GM18526 (cell line): ENCODE data around the gene RPL15.

Experiments used
- POLR2A ChIP-seq: IDR thresholded peaks from 3 replicates; pipeline ENCODE4 v1.6.1; 2011; ENCODE audit not compliant: insufficient read length; ENCODE audit errors: extremely low read depth

RPL15 gene

DNA sequence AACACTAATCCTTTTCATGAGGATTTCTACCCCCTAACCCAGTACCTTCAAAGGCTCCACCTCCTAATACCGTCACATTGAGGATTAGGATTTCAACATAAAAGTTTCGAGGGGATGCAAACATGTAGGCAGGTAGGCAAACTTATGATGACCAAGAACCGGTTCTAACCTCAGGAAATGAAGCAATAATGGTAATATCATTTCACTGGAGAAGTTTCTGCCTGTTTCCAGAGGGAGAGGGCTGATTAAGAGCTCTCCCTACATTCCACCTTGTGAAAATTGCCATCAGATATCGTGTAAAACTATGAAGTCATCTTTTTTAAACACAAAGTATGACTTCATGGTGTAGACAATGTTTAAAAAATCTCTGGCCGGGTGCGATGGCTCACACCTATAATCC, 31.7 kb upstream of the RPL15 start:
- no peak for TF ChIP-seq POLR2A

DNA sequence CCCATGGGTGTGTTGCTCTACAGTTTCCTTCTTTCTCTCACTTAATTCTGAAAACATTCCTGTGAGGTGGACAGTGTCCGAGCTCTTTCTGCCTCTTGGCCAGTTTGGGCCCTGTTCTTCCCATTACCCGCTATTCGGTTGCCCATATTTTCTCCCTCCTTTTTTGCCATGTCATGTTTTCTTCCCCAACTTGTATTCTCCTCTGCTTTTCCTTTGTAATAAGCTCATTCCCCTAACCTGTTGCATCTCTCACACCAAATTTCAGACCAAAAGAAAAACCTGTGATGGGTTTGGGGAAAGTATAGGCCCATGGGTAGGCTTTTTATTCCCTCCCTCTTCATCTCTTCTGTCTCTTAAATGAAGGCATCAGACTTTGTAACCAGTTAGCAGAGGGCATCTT, 30.6 kb upstream of the RPL15 start:
- TF ChIP-seq POLR2A: no peak

DNA sequence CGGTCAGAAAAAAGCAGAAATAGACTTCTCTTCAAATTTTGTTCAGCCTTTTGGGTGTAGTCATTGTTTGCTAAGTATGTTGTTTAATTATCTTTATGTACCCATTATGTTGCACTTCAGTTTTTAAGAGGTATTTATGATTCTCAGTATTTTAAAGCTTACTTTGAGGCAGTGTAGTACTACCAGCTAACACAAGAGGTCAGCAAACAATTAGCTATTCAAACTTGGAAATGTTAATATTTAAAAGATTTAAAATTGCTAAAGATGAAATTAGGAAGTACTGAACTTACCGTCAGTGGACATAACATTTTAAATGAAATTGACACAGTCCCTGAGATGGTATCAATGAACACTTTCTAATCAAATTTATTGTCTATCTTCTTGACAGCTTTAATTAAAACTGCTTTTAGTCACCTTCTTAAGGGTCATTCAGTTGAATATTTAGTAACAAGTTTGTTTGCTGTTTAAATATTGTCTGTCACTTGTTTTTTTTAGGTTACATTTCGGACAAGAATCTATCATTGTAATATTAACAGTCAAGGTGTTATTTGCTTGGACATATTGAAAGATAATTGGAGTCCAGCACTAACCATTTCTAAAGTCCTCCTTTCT, 28.2 kb upstream of the RPL15 start:
- TF ChIP-seq POLR2A: no peak

DNA sequence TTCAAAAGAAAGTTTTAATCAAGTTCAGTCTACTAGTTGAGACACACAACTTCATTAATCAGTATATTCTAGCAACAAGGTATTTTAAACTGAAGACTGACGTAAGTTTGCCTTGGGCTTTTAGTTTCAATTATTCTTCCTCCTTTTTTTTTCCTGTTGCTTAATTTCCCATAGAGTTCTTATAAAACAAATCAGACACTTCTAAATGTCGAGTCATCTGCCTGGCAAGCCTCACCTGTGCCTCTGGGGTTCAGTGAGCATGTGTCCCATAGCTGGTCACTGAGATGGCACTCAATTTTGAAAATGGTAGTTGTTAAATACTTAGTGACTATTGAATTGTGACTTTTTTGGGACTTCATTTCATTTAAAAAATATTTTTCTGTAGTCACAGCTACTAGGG, 27.5 kb upstream of the RPL15 start:
- TF ChIP-seq POLR2A: no peak

DNA sequence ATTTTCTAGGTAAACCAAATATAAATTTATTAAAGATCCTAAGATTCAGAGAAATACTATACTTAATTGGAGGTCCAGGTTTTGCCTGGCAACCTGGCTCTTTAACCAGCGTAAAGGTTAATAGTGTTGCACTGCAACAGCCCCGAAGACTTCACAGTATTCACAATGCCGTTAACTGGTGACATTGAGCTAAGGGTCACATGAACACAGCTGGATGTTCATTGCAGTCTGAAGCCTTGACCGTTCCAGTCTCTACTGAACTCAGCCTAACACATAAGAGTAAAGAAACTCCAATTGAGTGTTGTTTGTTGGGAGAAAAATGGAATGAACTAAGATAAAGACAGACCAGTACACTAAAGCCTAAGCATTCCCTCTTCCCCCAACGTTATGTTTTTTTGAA, 27.0 kb upstream of the RPL15 start:
- no peak for TF ChIP-seq POLR2A

DNA sequence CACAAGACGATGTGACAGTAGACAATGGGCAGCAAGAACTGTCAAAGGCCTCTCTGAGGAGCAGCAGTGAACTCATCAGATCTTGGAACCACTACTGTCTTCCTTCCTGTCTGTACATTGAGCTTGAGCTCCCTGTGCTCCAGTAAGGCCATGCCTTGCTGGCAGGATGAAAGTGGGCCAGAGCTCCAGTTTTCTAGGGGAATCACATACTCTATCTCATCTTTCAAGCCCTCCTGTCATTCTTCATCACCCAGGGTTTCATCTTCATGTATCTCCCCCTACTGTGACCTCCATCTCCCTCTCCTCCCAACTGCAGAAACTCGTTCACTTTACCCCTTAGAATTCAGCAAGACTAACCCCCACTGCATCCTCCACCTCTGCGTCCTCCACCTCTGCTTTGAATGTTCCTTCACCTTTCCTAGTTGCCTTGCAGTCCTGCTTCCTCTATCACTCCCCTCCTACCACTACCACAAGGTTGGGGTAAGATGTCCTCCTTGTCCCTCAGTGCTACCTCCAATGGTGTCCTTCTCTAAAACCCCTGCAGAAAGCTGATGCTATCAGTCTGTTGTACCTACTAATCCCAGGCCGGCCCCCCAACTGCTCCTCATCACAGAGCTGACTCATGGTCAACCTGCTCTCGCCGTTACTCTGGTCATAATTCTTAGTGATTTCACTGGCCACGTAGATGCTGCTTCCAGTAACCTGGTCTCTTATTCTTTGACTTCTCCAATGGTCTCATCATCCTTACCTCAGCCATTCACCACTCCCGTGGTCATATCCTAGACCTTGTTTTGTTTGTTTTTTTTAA, 22.5 kb upstream of the RPL15 start:
- TF ChIP-seq POLR2A: no peak

DNA sequence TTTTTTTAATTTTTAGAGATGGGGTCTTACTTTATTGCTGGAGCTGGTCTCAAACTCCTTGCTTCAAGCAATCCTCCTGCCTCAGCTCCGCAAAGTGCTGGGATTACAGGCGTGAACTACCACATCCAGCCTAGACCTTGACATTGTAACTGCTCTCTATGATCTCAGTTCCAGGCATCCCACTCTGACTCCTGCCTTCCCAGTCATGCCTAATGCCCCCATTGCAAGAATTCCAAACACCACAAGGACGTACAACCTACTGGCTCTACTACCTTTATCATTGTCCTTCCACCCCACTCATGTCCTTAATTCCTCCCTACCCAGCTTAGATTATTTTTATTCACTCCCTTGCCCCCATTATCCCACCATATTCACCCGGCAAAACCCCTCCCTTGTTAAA, 21.8 kb upstream of the RPL15 start:
- TF ChIP-seq POLR2A: no peak

DNA sequence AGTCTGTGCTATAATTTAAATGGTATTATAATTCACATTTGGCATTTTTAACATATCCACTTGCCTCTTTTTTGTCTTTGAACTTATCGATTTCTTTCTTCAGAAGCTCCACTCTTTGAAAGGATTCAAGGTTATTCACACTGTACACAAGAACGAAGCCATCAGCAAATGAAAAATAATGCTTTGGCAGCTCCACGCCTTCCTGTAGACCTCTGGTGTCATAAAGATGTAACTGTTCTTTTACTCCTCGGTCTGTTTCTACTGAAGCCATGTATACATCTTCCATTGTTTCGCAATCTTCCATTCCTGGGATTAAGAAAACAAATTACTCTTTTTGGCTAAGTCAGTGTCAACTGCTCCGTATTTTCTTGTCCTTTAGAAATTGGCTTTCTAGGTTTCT, 16.2 kb upstream of the RPL15 start:
- TF ChIP-seq POLR2A: no peak

DNA sequence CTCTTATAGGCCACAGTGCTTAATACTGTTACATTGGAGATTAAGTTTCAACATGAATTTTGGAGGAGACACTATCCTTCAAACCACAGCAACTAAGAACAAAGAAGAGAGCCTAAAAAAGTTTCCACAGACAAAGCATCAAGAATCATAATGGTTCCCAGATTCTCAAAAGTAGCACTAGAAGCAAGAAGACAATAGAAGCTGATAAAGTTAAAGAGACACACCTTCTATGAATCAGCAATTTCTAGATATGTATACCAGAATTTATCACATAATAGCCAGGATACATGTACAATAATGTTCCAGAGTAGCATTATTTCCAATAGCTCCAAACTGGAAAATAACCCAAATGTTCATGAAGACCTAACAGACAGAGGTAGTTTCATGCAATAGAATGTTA, 12.4 kb upstream of the RPL15 start:
- no peak for TF ChIP-seq POLR2A

DNA sequence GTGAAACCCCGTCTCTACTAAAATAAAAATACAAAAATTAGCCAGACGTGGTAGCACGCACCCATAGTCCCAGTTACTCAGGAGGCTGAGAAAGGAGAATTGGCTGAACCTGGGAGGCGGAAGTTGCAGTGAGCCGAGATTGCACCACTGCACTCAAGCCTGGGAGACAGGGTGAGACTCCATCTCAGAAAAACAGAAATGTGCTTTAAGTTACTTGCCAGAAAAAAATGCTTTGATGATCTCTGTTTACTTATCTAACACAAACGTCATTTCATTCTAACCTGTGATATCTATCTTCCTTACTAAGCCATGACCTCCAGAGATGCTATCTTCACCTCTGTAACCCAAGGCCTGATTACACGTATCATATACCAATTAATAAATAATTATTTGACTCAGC, 7.6 kb upstream of the RPL15 start:
- no peak for TF ChIP-seq POLR2A

DNA sequence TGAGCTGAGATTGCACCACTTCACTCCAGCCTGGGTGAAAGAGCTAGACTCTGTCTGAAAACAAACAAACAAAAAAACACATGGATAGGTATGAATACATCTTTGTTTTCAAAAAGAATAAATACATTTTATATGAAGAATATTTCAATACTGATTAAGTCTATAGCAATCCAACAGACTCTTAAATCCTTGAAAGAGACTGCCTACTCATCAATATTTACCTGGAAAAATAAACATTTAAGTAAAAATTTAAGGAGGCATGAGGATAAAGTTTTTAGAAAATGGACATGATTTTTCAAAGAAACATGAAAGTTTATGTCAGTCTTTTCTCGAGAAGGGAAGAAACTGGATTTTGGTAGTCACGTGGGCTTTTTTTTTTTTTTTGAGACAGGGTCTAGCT, 5.5 kb upstream of the RPL15 start:
- TF ChIP-seq POLR2A: no peak

DNA sequence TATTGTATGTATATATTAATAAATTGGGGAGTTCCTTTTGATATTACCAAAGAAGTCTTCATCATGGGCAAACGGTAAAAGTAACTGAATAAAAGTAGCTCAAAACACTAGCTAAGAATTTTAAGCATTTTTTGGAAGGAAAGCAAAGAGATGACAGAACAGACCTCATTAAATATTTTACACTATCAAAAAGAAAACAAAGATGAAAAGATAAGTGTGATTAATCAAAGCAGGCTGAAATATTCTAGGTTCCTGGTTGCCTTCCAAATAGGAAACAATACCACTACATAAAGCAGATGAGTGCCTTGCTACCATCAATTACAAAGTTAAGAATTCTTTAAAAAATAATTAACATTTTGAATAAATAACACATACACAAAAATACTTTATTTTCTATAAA, 3.8 kb upstream of the RPL15 start:
- TF ChIP-seq POLR2A: no peak

DNA sequence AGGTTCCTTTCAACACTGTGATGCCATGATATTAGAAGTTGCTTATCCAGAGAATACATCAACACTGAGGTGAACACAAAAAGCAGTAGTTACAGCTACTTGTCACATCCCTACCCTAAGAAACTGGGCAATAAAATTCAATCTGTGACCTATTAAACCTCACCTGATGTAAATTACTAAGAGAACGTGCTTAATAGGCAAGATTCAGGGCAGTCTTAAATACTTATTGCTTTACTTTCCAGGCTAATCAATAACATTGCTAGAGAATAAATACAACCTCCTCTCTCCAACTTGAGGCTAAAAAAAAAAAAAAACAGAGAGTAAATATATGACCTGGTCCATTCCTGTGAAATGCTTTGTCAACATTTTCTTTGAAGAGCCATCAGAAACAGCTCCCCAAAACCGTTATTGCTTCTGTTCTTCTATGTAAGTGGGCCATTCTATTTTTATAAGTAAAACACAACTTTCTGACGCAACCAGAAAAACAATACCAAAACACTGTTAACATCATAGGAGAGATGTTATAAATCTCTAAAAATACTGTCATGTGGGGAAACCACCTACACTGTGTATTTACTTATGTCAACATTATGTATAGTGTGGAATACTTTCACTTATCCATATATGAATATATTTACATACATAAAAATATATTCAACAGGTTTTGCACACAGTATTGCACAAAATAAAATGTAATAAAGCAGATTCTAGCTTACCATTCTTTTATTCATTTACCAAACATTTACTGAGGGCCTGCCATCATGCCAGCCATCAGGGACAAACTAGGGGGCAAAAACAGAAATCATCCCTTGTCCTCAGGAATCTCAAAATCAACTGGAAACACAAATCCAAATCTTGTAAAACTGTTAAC, 2.8 kb upstream of the RPL15 start:
- no peak for TF ChIP-seq POLR2A

DNA sequence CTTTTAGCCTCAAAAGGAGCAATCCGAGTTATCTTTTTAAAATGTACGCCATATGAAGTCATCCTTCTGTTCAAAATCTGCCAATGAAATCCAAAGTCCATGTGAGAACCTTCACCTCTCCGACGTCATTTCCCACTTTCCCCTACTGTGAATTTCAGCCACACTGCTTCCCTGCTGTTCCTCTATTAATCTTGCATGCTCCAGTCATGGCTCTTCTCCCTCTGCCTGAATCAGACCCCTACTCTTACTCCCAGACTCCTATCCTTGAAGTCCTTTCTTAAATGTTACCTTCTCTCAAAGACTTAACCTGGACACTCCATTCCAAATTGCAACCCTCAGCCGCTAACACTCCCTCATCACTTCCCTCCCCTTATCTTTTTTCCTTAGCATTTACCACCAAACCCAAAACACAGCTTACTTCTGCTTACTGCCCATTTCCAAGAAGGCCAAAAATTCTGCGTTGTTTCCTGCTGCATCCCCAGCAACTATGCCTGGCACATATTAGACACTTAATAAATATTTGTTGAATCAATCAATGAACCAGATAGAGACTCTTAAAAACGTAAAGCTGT, 1.3 kb upstream of the RPL15 start:
- no peak for TF ChIP-seq POLR2A

DNA sequence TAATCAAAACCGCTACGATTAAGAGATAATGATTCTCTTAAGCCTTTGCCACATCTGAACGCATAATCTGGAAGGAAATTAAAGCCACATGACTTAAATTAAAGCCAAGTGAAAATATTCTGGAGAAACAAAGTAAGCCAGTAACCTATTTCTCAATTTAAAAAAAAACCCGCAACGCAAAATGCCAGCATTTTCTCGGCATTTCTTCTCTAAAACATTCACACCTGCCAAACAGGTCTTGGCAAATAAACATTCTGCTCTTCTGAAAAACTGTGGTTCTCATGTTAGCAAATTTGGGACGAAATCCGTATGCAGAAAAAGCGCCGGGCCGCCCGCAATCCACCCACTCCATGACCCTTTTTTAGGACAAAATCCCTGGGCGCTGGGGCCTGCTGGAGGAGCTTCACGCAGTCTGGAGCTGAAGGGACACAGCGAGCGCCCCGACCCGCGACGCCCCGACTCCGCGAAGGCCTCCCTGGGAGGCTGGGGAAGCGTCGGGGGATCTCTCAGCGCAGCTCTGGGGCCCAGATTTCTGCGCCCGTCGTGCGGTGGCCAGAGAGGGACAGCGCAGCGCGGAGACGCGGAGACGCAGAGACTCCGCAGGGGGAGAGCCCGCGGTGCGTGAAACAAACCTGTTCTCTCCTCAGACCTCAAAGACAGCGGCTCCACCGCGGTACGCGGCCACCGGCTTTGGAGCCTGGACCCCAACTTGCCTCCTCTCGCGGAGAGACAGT, 613 bp upstream of the RPL15 start:
- no peak for TF ChIP-seq POLR2A
